Calu3 (cell line): ENCODE data around the gene TTC28. TPM values are rescaled to one million over a fixed set of nuclear protein-coding genes. Genes with fewer than 3 reads are reported as not detected.

Source experiments
- BruUV-seq: library from RNA; stranded (reverse); fragments of 400-500 nt; replicated peaks from 2 replicates; lab custom pipeline; 2021; lab: Mats Ljungman, UMichigan
- CTCF ChIA-PET: fragments of 300-600 bp; sonication (Branson Sonifier 250); formaldehyde crosslinking; loops from one replicate; lab custom pipeline; 2022; ENCODE audit warnings: antibody characterized with exemption; lab: Charles Lee
- DNase-seq: peaks from one replicate; pipeline ENCODE4 v3.0.0; 2022
- H3K27ac Mint-ChIP-seq: one replicate; pipeline ENCODE4 v1.8.0; 2022; ENCODE audit warnings: mixed read lengths; ENCODE audit not compliant: unreplicated experiment
- H3K27me3 Mint-ChIP-seq: one replicate; pipeline ENCODE4 v1.8.0; 2022; ENCODE audit warnings: mixed read lengths; ENCODE audit not compliant: unreplicated experiment
- H3K36me3 Mint-ChIP-seq: one replicate; pipeline ENCODE4 v1.8.0; 2022; ENCODE audit warnings: mild to moderate bottlenecking, moderate library complexity, mixed read lengths; ENCODE audit not compliant: insufficient read depth, unreplicated experiment
- H3K4me1 Mint-ChIP-seq: one replicate; pipeline ENCODE4 v1.8.0; 2022; ENCODE audit warnings: mild to moderate bottlenecking, low read depth, mixed read lengths; ENCODE audit not compliant: unreplicated experiment
- H3K4me3 Mint-ChIP-seq: one replicate; pipeline ENCODE4 v1.8.0; 2022; ENCODE audit warnings: mild to moderate bottlenecking, low read depth, moderate library complexity, mixed read lengths; ENCODE audit not compliant: unreplicated experiment
- H3K9me3 Mint-ChIP-seq: one replicate; pipeline ENCODE4 v1.8.0; 2022; ENCODE audit warnings: low read depth, mixed read lengths; ENCODE audit not compliant: unreplicated experiment
- intact Hi-C: fragments of 100-400 bp; cut with micrococcal nuclease; formaldehyde crosslinking; loops from one replicate; pipeline ENCODE4 v1.10.0; 2022; ENCODE audit not compliant: unreplicated experiment
- total RNA-seq: library from RNA; stranded (reverse); gene quantifications from 2 replicates; pipeline ENCODE4 v1.2.3, GENCODE V29; 2022
- TF ChIP-seq, protein P1 (sequence below): fragments of 200-600 bp; IDR thresholded peaks from one replicate; pipeline ENCODE4 v1.8.0; 2022; ENCODE audit warnings: antibody characterized with exemption; ENCODE audit not compliant: unreplicated experiment

The TTC28 gene
- total RNA-seq, 1 experiment from 2014 or later = 5.2 TPM

DNA sequence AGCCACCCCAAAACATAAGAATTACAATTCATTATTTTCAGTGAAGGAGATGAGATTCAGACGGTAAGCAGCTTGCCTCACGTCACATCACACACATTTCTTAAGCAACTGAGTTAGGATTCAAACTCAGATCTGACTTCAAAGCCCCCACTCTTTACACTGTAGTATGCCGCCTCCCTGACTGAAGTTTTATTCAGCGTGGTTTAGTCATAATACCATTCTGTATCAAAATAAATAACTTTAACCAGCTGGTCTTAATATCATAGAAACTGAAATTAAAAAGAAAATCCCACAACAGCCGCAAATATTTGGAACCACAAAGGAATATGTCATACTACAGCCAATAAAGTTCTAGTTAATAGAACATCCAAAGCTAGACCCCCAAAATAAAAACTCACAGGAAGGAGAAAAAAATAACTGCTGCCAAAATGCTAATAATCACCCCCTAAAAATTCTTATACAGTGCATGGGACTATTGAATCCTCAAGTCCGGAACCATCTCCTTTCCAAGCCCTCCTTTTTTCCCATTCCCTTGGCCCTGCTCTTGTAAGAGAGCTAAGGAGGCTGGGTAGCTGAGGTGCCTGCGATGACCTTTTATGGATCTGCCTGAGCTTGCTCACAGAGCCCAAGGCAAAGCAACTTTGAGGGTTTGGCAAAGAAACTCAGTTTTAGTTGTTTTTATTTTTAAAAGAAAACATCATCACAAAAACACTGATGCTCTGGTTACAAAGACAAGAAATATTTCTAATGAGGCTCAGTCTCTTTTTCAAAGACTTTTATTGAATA is 334.5 kb downstream of the TTC28 start:
- H3K9me3 Mint-ChIP-seq = no peaks in the 10 kb centered on the region
- TF ChIP-seq, protein P1, sequence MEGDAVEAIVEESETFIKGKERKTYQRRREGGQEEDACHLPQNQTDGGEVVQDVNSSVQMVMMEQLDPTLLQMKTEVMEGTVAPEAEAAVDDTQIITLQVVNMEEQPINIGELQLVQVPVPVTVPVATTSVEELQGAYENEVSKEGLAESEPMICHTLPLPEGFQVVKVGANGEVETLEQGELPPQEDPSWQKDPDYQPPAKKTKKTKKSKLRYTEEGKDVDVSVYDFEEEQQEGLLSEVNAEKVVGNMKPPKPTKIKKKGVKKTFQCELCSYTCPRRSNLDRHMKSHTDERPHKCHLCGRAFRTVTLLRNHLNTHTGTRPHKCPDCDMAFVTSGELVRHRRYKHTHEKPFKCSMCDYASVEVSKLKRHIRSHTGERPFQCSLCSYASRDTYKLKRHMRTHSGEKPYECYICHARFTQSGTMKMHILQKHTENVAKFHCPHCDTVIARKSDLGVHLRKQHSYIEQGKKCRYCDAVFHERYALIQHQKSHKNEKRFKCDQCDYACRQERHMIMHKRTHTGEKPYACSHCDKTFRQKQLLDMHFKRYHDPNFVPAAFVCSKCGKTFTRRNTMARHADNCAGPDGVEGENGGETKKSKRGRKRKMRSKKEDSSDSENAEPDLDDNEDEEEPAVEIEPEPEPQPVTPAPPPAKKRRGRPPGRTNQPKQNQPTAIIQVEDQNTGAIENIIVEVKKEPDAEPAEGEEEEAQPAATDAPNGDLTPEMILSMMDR = no peak
- intact Hi-C loops = no loop called here
- no peak for DNase-seq
- CTCF ChIA-PET = interaction anchor here (1.4 kb wide), 1 partner anchor 36 kb away, joined by 4 read pairs; no protein-coding TSS in a partner anchor
- H3K4me1 Mint-ChIP-seq = no peaks in the 10 kb centered on the region
- H3K27ac Mint-ChIP-seq = no peak overlapping the region
- no peaks in the 10 kb centered on the region for H3K36me3 Mint-ChIP-seq
- no TSS peak for BruUV-seq
- H3K27me3 Mint-ChIP-seq = peaks cover 30% of the 10 kb centered on the region
- no peak overlapping the region for H3K4me3 Mint-ChIP-seq

DNA sequence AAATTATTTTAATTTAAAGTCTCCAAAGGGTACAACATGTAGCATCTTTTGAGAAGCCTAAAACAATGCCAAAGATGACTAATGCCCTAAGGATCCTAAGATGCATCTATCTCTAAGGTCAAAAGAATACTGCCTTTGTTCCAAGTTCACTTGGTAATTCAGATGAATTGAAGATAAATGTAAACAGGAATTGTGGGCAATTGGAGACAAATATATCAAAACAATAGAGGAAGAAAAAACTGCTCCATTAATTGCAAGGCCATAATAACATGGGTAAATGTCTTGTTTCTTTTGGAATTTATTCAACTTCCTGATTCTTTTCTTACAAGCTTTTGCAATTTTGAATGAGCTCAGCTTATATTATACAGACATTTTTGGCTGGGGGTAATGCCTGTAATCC is 338.6 kb downstream of the TTC28 start:
- no peak overlapping the region for H3K27ac Mint-ChIP-seq

DNA sequence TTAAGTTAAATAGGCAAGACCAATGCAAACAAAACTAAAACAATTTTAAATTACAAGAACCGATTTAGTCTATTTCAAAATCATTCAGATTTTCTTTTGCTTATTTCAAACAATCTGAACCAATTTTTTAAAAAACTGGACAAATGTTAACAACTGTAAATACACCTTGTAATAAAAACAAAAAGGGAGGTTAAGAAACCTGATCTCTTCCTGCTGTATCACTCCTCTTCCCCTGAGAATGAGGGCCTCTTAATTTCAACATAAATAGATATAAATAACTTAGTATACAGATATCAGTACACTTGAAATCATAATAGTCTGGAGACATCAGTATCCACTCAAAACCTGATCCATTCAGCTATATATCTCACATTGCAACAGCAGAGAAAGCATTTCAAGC is 346.6 kb downstream of the TTC28 start:
- H3K27ac Mint-ChIP-seq = no peak overlapping the region
- no peak for DNase-seq
- TF ChIP-seq, protein P1 = no peak
- no TSS peak for BruUV-seq
- no peaks in the 10 kb centered on the region for H3K36me3 Mint-ChIP-seq
- H3K9me3 Mint-ChIP-seq = no peaks in the 10 kb centered on the region
- H3K27me3 Mint-ChIP-seq = no peaks in the 10 kb centered on the region
- no peak overlapping the region for H3K4me3 Mint-ChIP-seq
- intact Hi-C loops = no loop called here
- CTCF ChIA-PET = no interaction called here
- no peaks in the 10 kb centered on the region for H3K4me1 Mint-ChIP-seq

More for the DNA sequence above, 338.6 kb downstream of the TTC28 start:
- intact Hi-C loops = no loop called here
- no peaks in the 10 kb centered on the region for H3K4me1 Mint-ChIP-seq
- DNase-seq = no peak
- peaks cover 16% of the 10 kb centered on the region for H3K27me3 Mint-ChIP-seq
- TF ChIP-seq, protein P1 = no peak
- CTCF ChIA-PET = no interaction called here
- H3K4me3 Mint-ChIP-seq = no peak overlapping the region
- BruUV-seq = no TSS peak
- no peaks in the 10 kb centered on the region for H3K36me3 Mint-ChIP-seq
- peaks cover 3% of the 10 kb centered on the region for H3K9me3 Mint-ChIP-seq

DNA sequence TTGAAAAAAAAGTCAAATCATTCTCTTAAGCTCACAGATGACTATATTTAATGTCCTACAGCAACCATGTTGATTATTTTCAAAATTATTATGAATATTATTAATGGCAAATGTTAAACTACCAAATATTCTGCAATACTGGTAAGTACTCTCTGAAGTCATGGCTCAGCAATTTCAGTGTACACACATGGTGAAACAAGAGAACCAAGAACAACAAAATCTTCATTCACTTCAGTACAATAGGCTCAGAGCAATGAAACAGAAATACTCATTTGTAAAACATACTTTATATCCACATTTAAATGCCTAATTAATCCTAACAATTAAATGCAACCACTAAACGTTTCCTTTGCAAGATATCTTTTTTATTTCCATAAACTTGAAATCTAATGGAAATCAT is 347.2 kb downstream of the TTC28 start:
- TF ChIP-seq, protein P1 = no peak
- DNase-seq = no peak
- Mint-ChIP-seq H3K36me3 (no peaks in the 10 kb centered on the region), H3K27ac (no peak overlapping the region), H3K4me3 (no peak overlapping the region), H3K27me3 (no peaks in the 10 kb centered on the region), H3K4me1 (no peaks in the 10 kb centered on the region), H3K9me3 (no peaks in the 10 kb centered on the region)
- BruUV-seq = no TSS peak
- CTCF ChIA-PET = no interaction called here
- intact Hi-C loops = no loop called here
